K562 (cell line): ENCODE results near the gene PHF5A.

Experiments used
- BCL6 ChIP-seq: fragments of 250-450 bp; sonication (Bioruptor Pico); IDR thresholded peaks from 2 replicates; pipeline ENCODE4 v1.4.0; 2020
- HNRNPL ChIP-seq: fragments of 200-400 bp; formaldehyde crosslinking; IDR thresholded peaks from 2 replicates; pipeline ENCODE4 v1.6.1; 2017; ENCODE audit warnings: low read depth, mild to moderate bottlenecking, low read length
- JUN ChIP-seq, 2 experiments: sonication (generic) in 1 of 2; formaldehyde crosslinking in 1 of 2; IDR thresholded peaks; 2 replicates each; pipeline versions ENCODE4 v1.6.1 to v1.8.0; 2012 to 2022; ENCODE audit warnings: borderline replicate concordance in 2 of 2, mild to moderate bottlenecking in 2 of 2, improper control_type of control experiment in 1 of 2, low read depth in 1 of 2, low read length in 1 of 2, missing genetic modification reagents in 1 of 2
- KDM1A ChIP-seq, 2 experiments: fragments of 450-650 bp; IDR thresholded peaks; 2 replicates each; pipeline ENCODE4 v1.6.1; 2016; ENCODE audit warnings: mild to moderate bottlenecking in 2 of 2
- PTBP1 ChIP-seq: fragments of 200-400 bp; formaldehyde crosslinking; IDR thresholded peaks from 2 replicates; pipeline ENCODE4 v1.6.1; 2017; ENCODE audit warnings: low read depth, low read length
- SREBF2 ChIP-seq: sonication (generic); formaldehyde crosslinking; IDR thresholded peaks from 2 replicates; pipeline ENCODE4 v1.4.0; 2020; ENCODE audit warnings: mild to moderate bottlenecking, missing genetic modification reagents
- TARDBP ChIP-seq: fragments of 450-650 bp; IDR thresholded peaks from 2 replicates; pipeline ENCODE4 v1.6.1; 2016
- TF ChIP-seq, protein P1 (sequence below), 2 experiments: fragments of 450-650 bp; formaldehyde crosslinking in 1 of 2; IDR thresholded peaks; 2 replicates each; pipeline versions ENCODE4 v1.4.0 to v1.6.1; 2014 to 2020; ENCODE audit warnings: mild to moderate bottlenecking in 2 of 2, borderline replicate concordance in 1 of 2, low read depth in 1 of 2
- TF ChIP-seq, protein P2 (sequence below): sonication (generic); formaldehyde crosslinking; IDR thresholded peaks from 2 replicates; pipeline ENCODE4 v1.5.0; 2020; ENCODE audit warnings: missing genetic modification reagents

DNA sequence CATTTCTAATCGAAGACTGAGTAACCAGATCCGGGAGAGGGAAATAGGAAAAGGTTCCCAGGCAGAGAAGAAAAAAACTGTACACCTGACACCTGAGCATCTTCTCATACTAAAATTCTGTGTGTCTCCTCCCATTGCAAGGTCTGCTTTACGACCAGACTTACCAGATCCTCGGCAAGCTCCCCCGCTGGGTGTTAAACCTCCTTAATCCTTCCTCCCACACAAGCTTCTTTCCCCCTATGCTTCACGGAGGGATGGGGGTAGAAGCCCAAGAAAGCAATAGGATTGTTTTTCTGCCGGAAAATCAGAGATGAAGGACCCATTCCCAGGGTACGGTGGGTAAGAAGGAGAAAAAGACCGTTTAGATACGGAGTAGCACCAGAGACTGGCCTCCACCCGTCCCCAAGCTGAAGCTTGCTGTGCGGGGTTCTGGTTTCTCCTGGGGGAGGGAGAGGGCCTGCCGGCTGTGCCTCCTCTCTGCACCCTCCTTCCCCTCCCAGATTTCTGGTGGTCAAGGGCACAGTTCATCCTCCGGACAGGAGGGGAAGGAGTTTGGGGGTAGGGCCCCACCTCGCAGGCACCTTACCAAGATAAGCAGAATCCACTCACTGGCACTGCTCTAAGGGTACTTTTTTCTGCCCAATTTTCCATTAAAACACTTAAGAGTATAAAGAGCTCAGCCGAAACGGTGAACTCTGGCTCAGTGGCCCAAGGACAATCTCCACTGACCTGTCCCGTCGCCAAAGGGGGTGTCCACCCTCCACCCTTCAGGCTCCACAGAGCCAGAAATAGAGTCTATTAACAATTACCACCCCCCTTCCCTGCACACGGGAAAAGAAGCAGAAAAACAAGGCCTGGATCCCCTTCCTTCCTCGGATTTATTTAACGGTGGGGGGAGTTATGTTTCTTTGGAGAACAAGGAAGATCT lies 23.1 kb downstream of the PHF5A start:
- TF ChIP-seq KDM1A (IDR thresholded peaks at IDR 0.05) (no peak), JUN (IDR thresholded peaks at IDR 0.05; ENCODE audit: borderline replicate concordance, low read depth, low read length) (no peak), JUN (CRISPR knock-in tag; IDR thresholded peaks at IDR 0.05; ENCODE audit: borderline replicate concordance) (no peak), SREBF2 (no peak), TARDBP (no peak), PTBP1 (no peak), HNRNPL (no peak), BCL6 (CRISPR knock-in tag) (no peak)
- TF ChIP-seq, protein P1, sequence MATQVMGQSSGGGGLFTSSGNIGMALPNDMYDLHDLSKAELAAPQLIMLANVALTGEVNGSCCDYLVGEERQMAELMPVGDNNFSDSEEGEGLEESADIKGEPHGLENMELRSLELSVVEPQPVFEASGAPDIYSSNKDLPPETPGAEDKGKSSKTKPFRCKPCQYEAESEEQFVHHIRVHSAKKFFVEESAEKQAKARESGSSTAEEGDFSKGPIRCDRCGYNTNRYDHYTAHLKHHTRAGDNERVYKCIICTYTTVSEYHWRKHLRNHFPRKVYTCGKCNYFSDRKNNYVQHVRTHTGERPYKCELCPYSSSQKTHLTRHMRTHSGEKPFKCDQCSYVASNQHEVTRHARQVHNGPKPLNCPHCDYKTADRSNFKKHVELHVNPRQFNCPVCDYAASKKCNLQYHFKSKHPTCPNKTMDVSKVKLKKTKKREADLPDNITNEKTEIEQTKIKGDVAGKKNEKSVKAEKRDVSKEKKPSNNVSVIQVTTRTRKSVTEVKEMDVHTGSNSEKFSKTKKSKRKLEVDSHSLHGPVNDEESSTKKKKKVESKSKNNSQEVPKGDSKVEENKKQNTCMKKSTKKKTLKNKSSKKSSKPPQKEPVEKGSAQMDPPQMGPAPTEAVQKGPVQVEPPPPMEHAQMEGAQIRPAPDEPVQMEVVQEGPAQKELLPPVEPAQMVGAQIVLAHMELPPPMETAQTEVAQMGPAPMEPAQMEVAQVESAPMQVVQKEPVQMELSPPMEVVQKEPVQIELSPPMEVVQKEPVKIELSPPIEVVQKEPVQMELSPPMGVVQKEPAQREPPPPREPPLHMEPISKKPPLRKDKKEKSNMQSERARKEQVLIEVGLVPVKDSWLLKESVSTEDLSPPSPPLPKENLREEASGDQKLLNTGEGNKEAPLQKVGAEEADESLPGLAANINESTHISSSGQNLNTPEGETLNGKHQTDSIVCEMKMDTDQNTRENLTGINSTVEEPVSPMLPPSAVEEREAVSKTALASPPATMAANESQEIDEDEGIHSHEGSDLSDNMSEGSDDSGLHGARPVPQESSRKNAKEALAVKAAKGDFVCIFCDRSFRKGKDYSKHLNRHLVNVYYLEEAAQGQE (IDR thresholded peaks at IDR 0.05; ENCODE audit: borderline replicate concordance), result no peak
- TF ChIP-seq, protein P1 (CRISPR knock-in tag; IDR thresholded peaks at IDR 0.05; ENCODE audit: low read depth), result no peak
- TF ChIP-seq, protein P2, sequence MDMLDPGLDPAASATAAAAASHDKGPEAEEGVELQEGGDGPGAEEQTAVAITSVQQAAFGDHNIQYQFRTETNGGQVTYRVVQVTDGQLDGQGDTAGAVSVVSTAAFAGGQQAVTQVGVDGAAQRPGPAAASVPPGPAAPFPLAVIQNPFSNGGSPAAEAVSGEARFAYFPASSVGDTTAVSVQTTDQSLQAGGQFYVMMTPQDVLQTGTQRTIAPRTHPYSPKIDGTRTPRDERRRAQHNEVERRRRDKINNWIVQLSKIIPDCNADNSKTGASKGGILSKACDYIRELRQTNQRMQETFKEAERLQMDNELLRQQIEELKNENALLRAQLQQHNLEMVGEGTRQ (CRISPR knock-in tag), result no peak
